RWPE1 (cell line): ENCODE results near the gene BUD13.
A peak's percentile ranks its signal among the peaks of the same experiment; 100 is the strongest.
"Not testable (repeated sequence)": the region's sequence is repeated elsewhere in the genome, so short reads cannot be mapped to it uniquely, and the experiment has no call there.

Source experiments
- CTCF ChIA-PET: fragments of 350-600 bp; sonication (Branson Sonifier 250); formaldehyde crosslinking; extraction: SDS; loops from one replicate; lab custom pipeline; 2021; lab: Yijun Ruan, JAX
- POLR2A ChIA-PET: fragments of 400-600 bp; formaldehyde crosslinking; extraction: SDS; loops from one replicate; lab custom pipeline; 2020; ENCODE audit warnings: antibody characterized with exemption; ENCODE audit not compliant: low non-redundant PET; lab: Yijun Ruan, JAX
- DNase-seq: peaks from one replicate; pipeline ENCODE4 v3.0.0; 2012; ENCODE audit warnings: low spot score
- H3K27ac ChIP-seq: fragments of 450-650 bp; 2 replicates; pipeline ENCODE4 v1.5.1; 2017
- TF ChIP-seq, protein P1 (sequence below): fragments of 450-650 bp; conservative IDR thresholded peaks from 2 replicates; pipeline ENCODE4 v1.5.1; 2017; ENCODE audit warnings: low read depth, mild to moderate bottlenecking

Gene BUD13

DNA sequence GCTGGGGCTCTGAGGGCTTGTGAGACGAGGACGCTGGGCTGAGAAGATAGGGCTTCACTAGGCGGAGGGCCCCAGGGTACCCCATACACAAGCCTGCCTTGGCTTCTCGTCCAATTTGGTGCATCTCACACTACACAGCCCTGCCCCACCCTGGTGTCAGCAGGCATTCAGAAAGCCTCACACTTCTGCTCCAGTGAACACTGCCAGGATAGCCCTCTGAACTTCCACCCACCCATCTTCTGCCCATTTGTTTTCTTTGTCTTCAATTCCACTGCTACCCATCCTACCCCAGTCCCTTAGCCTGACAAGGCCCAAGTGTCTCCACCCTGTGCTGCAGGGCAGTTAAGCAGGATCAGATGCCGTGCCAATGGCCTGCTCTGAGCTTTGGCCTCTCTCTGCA, 1.9 kb upstream of the BUD13 start:
- no peak for DNase-seq
- H3K27ac ChIP-seq: peak overlapping the region; percentile 41
- ChIA-PET CTCF (no interaction called here), POLR2A (interaction anchor here (0.6 to 0.7 kb wide), 2 partner anchors 16 to 171 kb away, joined by 3 to 6 read pairs; no protein-coding TSS in a partner anchor)
- TF ChIP-seq, protein P1, sequence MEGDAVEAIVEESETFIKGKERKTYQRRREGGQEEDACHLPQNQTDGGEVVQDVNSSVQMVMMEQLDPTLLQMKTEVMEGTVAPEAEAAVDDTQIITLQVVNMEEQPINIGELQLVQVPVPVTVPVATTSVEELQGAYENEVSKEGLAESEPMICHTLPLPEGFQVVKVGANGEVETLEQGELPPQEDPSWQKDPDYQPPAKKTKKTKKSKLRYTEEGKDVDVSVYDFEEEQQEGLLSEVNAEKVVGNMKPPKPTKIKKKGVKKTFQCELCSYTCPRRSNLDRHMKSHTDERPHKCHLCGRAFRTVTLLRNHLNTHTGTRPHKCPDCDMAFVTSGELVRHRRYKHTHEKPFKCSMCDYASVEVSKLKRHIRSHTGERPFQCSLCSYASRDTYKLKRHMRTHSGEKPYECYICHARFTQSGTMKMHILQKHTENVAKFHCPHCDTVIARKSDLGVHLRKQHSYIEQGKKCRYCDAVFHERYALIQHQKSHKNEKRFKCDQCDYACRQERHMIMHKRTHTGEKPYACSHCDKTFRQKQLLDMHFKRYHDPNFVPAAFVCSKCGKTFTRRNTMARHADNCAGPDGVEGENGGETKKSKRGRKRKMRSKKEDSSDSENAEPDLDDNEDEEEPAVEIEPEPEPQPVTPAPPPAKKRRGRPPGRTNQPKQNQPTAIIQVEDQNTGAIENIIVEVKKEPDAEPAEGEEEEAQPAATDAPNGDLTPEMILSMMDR: no peak

DNA sequence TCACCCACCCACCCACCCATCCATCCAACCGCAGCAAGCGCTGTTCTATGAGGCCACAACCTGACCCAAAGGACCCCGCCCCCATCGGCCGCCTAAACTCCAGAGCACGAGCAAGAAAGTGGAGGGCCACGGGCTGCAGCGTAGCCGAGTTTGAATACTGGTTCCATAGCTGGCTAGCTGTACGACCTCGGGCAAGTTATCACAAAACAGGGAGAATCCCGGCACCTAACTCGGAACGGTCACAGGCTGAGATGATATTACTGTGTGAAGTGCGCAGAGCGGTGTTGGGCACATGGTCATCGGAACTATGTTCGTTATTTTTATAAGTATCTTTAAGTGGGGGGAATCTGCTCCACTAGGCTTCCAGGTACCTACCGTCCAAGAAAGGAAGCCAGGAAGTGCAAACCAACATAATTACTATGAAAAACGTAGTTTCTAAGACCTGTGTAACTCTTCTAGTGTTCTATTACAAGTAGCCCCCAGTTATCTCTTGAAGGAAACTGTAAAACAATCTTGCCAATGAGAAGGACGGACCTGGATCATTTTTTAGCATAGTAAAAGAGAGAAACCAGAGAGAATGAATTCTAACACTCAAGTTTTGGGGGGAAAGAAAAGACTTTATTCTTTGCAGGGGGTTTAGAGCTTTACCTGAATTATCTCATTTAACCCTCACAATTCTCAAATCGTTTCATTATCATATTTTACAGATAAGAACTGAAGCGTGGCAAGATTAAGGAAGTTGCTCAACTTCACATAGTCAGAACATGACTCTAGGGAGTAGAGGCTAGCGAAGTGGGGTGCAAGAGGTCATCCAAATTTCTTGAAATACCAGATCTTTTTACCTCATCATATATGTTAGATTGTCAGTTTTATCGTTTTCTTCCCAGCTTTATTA, 663 bp upstream of the BUD13 start:
- peak; percentile 44 for DNase-seq
- POLR2A ChIA-PET: no interaction called here

GRCh38 chr11:116771935-116772334, 852 bp downstream of the BUD13 start:
- no peak for DNase-seq
- ChIA-PET CTCF (interaction anchor here (1.6 kb wide), 1 partner anchor 64 kb away, joined by 4 read pairs; no protein-coding TSS in a partner anchor), POLR2A (no interaction called here)
- peak overlapping the region; percentile 93 for H3K27ac ChIP-seq
- TF ChIP-seq, protein P1: no peak

More for the DNA sequence above, 663 bp upstream of the BUD13 start:
- CTCF ChIA-PET: no interaction called here
- H3K27ac ChIP-seq: peak overlapping the region; percentile 93
- TF ChIP-seq, protein P1: no peak

DNA sequence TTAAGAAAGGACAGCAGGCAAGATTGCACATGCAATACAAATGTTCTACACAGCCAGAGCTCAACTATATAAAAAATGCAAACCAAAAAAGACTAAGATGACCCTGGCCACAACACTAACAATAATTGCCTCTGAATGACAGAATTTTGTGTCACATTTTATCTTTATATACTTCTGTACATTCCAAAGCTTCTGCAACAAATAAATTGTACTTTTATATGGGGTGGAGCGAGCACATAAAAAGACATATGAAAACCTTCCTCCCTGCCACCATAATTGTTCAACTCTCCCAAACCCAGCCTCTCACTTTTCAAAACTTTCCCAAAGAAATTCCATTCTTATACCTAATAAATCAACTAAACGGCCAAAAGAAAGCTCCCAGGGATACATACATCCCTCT, 10.7 kb downstream of the BUD13 start:
- POLR2A ChIA-PET: no interaction called here
- CTCF ChIA-PET: no interaction called here

DNA sequence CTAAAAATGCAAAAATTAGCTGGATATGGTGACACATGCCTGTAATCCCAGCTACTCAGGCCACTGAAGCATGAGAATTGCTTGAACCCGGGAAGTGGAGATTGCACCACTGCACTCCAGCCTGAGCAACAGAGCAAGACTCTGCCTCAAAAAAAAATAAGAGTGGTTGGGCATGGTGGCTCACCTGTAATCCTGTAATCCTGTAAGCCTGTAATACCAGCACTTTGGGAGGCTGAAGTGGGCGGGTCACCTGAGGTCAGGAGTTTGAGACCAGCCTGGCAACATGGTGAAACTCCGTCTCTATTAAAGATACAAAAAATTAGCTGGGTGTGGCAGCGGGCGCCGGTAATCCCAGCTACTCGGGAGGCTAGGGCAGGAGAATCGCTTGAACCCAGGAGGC, 16.7 kb downstream of the BUD13 start:
- CTCF ChIA-PET, POLR2A ChIA-PET, DNase-seq, H3K27ac ChIP-seq: not testable (repeated sequence)

More for the DNA sequence above, 10.7 kb downstream of the BUD13 start:
- DNase-seq: no peak
- H3K27ac ChIP-seq: no peak overlapping the region
- TF ChIP-seq, protein P1: no peak

GRCh38 chr11:116750070-116750718, 22.6 kb downstream of the BUD13 start:
- ChIA-PET CTCF (no interaction called here), POLR2A (no interaction called here)
- H3K27ac ChIP-seq: no peak overlapping the region
- TF ChIP-seq, protein P1: no peak
- DNase-seq: no peak
